OCI-LY1 (cell line): ENCODE measurements around the gene RAB3C.

Experiments
- H2AFZ ChIP-seq: fragments of 200-600 bp; sonication (generic), shearing (Covaris generic); 2 replicates; pipeline ENCODE4 v1.6.0; 2014; ENCODE audit warnings: antibody characterized with exemption, mild to moderate bottlenecking, low read length
- H3F3A ChIP-seq: fragments of 200-600 bp; sonication (generic), shearing (Covaris generic); 2 replicates; pipeline ENCODE4 v1.6.0; 2014; ENCODE audit warnings: mild to moderate bottlenecking, antibody characterized with exemption, low read length, moderate library complexity; ENCODE audit not compliant: insufficient read depth
- H3K27ac ChIP-seq: fragments of 200-600 bp; sonication (generic); 2 replicates; pipeline ENCODE4 v1.5.1; 2014; ENCODE audit warnings: low read length, mixed run types, mild to moderate bottlenecking, low read depth; ENCODE audit not compliant: poor library complexity, severe bottlenecking
- H3K27me3 ChIP-seq: fragments of 200-600 bp; sonication (generic); 2 replicates; pipeline ENCODE4 v1.6.0; 2014; ENCODE audit warnings: antibody characterized with exemption, mild to moderate bottlenecking, low read length, moderate library complexity; ENCODE audit not compliant: insufficient read depth
- H3K36me3 ChIP-seq: fragments of 200-600 bp; sonication (generic); 2 replicates; pipeline ENCODE4 v1.6.1; 2014; ENCODE audit warnings: mild to moderate bottlenecking, antibody characterized with exemption, low read length, moderate library complexity, mixed read lengths; ENCODE audit not compliant: insufficient read depth
- H3K4me1 ChIP-seq: fragments of 200-600 bp; sonication (generic); 2 replicates; pipeline ENCODE4 v1.5.1; 2014; ENCODE audit warnings: mild to moderate bottlenecking, low read length, moderate library complexity; ENCODE audit not compliant: insufficient read depth, severe bottlenecking
- H3K4me2 ChIP-seq: fragments of 200-600 bp; sonication (generic), shearing (Covaris generic); 2 replicates; pipeline ENCODE4 v1.6.1; 2014; ENCODE audit warnings: low read length
- H3K4me3 ChIP-seq: fragments of 200-600 bp; sonication (generic); 2 replicates; pipeline ENCODE4 v1.5.1; 2014; ENCODE audit warnings: low read length, low read depth, mild to moderate bottlenecking, mixed read lengths; ENCODE audit not compliant: poor library complexity, severe bottlenecking
- H3K79me2 ChIP-seq: fragments of 200-600 bp; shearing (Covaris generic); 2 replicates; pipeline ENCODE4 v1.6.1; 2016; ENCODE audit warnings: mixed run types, low read length, mixed read lengths; ENCODE audit not compliant: insufficient read depth
- H3K9ac ChIP-seq: fragments of 200-600 bp; sonication (generic), shearing (Covaris generic); 2 replicates; pipeline ENCODE4 v1.6.1; 2014; ENCODE audit warnings: mild to moderate bottlenecking, low read length, mixed read lengths
- H3K9me2 ChIP-seq: fragments of 200-600 bp; sonication (generic), shearing (Covaris generic); 2 replicates; pipeline ENCODE4 v1.6.1; 2014; ENCODE audit warnings: low read depth, mild to moderate bottlenecking, low read length, mixed read lengths
- H3K9me3 ChIP-seq: fragments of 200-600 bp; shearing (Covaris generic); 2 replicates; pipeline ENCODE4 v1.6.1; 2014; ENCODE audit warnings: low read length, mixed read lengths
- H4K20me1 ChIP-seq: fragments of 200-600 bp; sonication (generic), shearing (Covaris generic); 2 replicates; pipeline ENCODE4 v1.6.0; 2016; ENCODE audit warnings: mild to moderate bottlenecking, low read length; ENCODE audit not compliant: insufficient read depth
- CTCF ChIP-seq: fragments of 200-600 bp; sonication (generic), shearing (Covaris generic); IDR thresholded peaks from 2 replicates; pipeline ENCODE4 v1.5.1; 2017; ENCODE audit warnings: mild to moderate bottlenecking, antibody characterized with exemption, low read length, moderate library complexity, mixed read lengths
- EZH2 ChIP-seq: fragments of 200-600 bp; sonication (generic), shearing (Covaris generic); IDR thresholded peaks from 2 replicates; pipeline ENCODE4 v1.8.0; 2017; ENCODE audit warnings: borderline replicate concordance, mixed run types, mild to moderate bottlenecking, antibody characterized with exemption, low read length, moderate library complexity, mixed read lengths

The RAB3C gene

GRCh38 chr5:58787987-58788386 is 205.1 kb downstream of the RAB3C start:
- H3K27ac ChIP-seq = no peak overlapping the region
- H3K9ac ChIP-seq = no peak overlapping the region
- H3K9me3 ChIP-seq = no peaks in the 10 kb centered on the region
- no peaks in the 10 kb centered on the region for H3F3A ChIP-seq
- TF ChIP-seq CTCF (no peak), EZH2 (no peak)
- no peak overlapping the region for H3K4me3 ChIP-seq
- H3K4me2 ChIP-seq = no peak overlapping the region
- H3K36me3 ChIP-seq = no peaks in the 10 kb centered on the region
- no peaks in the 10 kb centered on the region for H3K9me2 ChIP-seq
- H3K79me2 ChIP-seq = no peaks in the 10 kb centered on the region
- H3K27me3 ChIP-seq = no peaks in the 10 kb centered on the region
- H2AFZ ChIP-seq = no peak overlapping the region
- H3K4me1 ChIP-seq = no peaks in the 10 kb centered on the region
- H4K20me1 ChIP-seq = no peaks in the 10 kb centered on the region

- Histone ChIP-seq H3K4me3 (no peak overlapping the region), H4K20me1 (no peaks in the 10 kb centered on the region), H3K9me2 (no peaks in the 10 kb centered on the region), H3F3A (no peaks in the 10 kb centered on the region), H2AFZ (no peak overlapping the region), H3K9me3 (no peaks in the 10 kb centered on the region), H3K9ac (no peak overlapping the region), H3K4me2 (no peak overlapping the region), H3K79me2 (no peaks in the 10 kb centered on the region), H3K4me1 (no peaks in the 10 kb centered on the region), H3K36me3 (no peaks in the 10 kb centered on the region), H3K27me3 (no peaks in the 10 kb centered on the region), H3K27ac (no peak overlapping the region)
- no peak for TF ChIP-seq EZH2
These were observed 211.2 kb downstream of the RAB3C start for GRCh38 chr5:58793888-58794657.

- Histone ChIP-seq H3K9ac (no peak overlapping the region), H3K4me2 (no peak overlapping the region), H3K79me2 (no peaks in the 10 kb centered on the region), H3K4me1 (no peaks in the 10 kb centered on the region), H3K9me3 (no peaks in the 10 kb centered on the region), H4K20me1 (no peaks in the 10 kb centered on the region), H3K36me3 (no peaks in the 10 kb centered on the region), H3K27me3 (no peaks in the 10 kb centered on the region), H3F3A (no peaks in the 10 kb centered on the region), H3K27ac (no peak overlapping the region), H3K9me2 (no peaks in the 10 kb centered on the region), H3K4me3 (no peak overlapping the region), H2AFZ (no peak overlapping the region)
- no peak for TF ChIP-seq EZH2
These were observed 212.0 kb downstream of the RAB3C start for GRCh38 chr5:58794875-58795274.

GRCh38 chr5:58795327-58795726 is 212.5 kb downstream of the RAB3C start:
- H2AFZ ChIP-seq = no peak overlapping the region
- H3K9me3 ChIP-seq = no peaks in the 10 kb centered on the region
- no peaks in the 10 kb centered on the region for H4K20me1 ChIP-seq
- no peaks in the 10 kb centered on the region for H3K4me1 ChIP-seq
- no peak overlapping the region for H3K4me3 ChIP-seq
- no peaks in the 10 kb centered on the region for H3K79me2 ChIP-seq
- H3K36me3 ChIP-seq = no peaks in the 10 kb centered on the region
- no peaks in the 10 kb centered on the region for H3F3A ChIP-seq
- H3K4me2 ChIP-seq = no peak overlapping the region
- no peak for TF ChIP-seq EZH2
- no peak for TF ChIP-seq CTCF
- H3K27me3 ChIP-seq = no peaks in the 10 kb centered on the region
- H3K9ac ChIP-seq = no peak overlapping the region
- no peak overlapping the region for H3K27ac ChIP-seq
- no peaks in the 10 kb centered on the region for H3K9me2 ChIP-seq
